ENCODE data around the gene CD8A.
A peak's percentile ranks its signal among the peaks of the same experiment; 100 is the strongest.

Gene CD8A

GRCh38 chr2:86808315-86809161 is 17.8 kb upstream of the CD8A start:
- peak; percentile 91 for DNase-seq (ENCODE audit: low spot score)

- no peak for DNase-seq (ENCODE audit: low spot score)
Observed at GRCh38 chr2:86807468-86808275, 17.0 kb upstream of the CD8A start.

- DNase-seq (ENCODE audit: low spot score), result no peak
Observed at GRCh38 chr2:86807133-86807467, 16.4 kb upstream of the CD8A start.

GRCh38 chr2:86806059-86806857 is 15.5 kb upstream of the CD8A start:
- DNase-seq (ENCODE audit: low spot score), result no peak

GRCh38 chr2:86800856-86801567 is 10.3 kb upstream of the CD8A start:
- DNase-seq (ENCODE audit: low spot score), result no peak

- no peak for DNase-seq (ENCODE audit: low spot score)
Observed at GRCh38 chr2:86794861-86795260, 4.1 kb upstream of the CD8A start.

GRCh38 chr2:86793752-86794151 is 3.0 kb upstream of the CD8A start:
- no peak for DNase-seq (ENCODE audit: low spot score)

GRCh38 chr2:86791573-86791972 is 860 bp upstream of the CD8A start:
- no peak for DNase-seq (ENCODE audit: low spot score)

- no peak for DNase-seq (ENCODE audit: low spot score)
Observed at GRCh38 chr2:86790134-86790675, 508 bp downstream of the CD8A start.

- no peak for DNase-seq (ENCODE audit: low spot score)
Observed at GRCh38 chr2:86789687-86790133, 1.0 kb downstream of the CD8A start.

GRCh38 chr2:86788881-86789686 is 1.6 kb downstream of the CD8A start:
- DNase-seq (ENCODE audit: low spot score), result no peak

GRCh38 chr2:86788165-86788564 is 2.5 kb downstream of the CD8A start:
- DNase-seq (ENCODE audit: low spot score), result no peak

- DNase-seq (ENCODE audit: low spot score), result no peak
Observed at GRCh38 chr2:86787736-86788135, 3.0 kb downstream of the CD8A start.

GRCh38 chr2:86786001-86786536 is 4.6 kb downstream of the CD8A start:
- no peak for DNase-seq (ENCODE audit: low spot score)

GRCh38 chr2:86785456-86785855 is 5.3 kb downstream of the CD8A start:
- DNase-seq (ENCODE audit: low spot score), result no peak

GRCh38 chr2:86783615-86784339 is 6.9 kb downstream of the CD8A start:
- DNase-seq (ENCODE audit: low spot score), result no peak

- DNase-seq (ENCODE audit: low spot score), result no peak
Observed at GRCh38 chr2:86782748-86783147, 8.0 kb downstream of the CD8A start.

- DNase-seq (ENCODE audit: low spot score), result no peak
Observed at GRCh38 chr2:86781363-86781762, 9.3 kb downstream of the CD8A start.

GRCh38 chr2:86779971-86780370 is 10.7 kb downstream of the CD8A start:
- DNase-seq (ENCODE audit: low spot score), result no peak

- no peak for DNase-seq (ENCODE audit: low spot score)
Observed at GRCh38 chr2:86778957-86779356, 11.8 kb downstream of the CD8A start.

Data from COLO829 (cell line).